ENCODE data around the gene PELI3. TPM values are rescaled to one million over a fixed set of nuclear protein-coding genes. Genes with fewer than 3 reads are reported as not detected.

Gene PELI3
- polyA plus RNA-seq, 3 donors from 2014 or later, result 1.6 to 3.2 (median 1.7) TPM

DNA sequence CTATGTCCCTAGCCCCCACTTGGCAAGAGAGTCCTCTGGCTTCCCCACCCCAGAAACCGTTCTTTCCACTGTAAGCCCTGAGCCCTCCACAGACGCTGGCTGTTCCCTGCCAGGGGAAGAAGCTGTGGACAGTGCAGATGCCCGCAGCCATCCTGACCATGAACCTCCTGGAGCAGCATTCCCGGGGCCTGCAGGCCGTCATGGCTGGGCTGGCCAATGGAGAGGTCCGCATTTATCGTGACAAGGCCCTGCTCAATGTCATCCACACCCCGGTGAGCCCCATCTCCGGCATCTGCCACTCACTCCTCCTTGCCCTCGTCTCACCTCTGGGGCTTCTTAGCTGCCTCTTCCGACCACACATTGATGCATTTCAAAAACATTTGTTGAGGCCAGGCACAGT, 56.9 kb downstream of the PELI3 start:
- DNase-seq, result no peak
- Mint-ChIP-seq H3K36me3 (peaks cover 23 to 46% (median 32%) of the 10 kb centered on the region in 3 donors), H3K27me3 (ENCODE audit: low read depth in 3 of 3) (peaks cover 0 to 2% (median 0%) of the 10 kb centered on the region in 3 donors), H3K27ac (no peak overlapping the region), H3K4me3 (no peak overlapping the region), H3K9me3 (no peaks in the 10 kb centered on the region), H3K4me1 (no peaks in the 10 kb centered on the region)

DNA sequence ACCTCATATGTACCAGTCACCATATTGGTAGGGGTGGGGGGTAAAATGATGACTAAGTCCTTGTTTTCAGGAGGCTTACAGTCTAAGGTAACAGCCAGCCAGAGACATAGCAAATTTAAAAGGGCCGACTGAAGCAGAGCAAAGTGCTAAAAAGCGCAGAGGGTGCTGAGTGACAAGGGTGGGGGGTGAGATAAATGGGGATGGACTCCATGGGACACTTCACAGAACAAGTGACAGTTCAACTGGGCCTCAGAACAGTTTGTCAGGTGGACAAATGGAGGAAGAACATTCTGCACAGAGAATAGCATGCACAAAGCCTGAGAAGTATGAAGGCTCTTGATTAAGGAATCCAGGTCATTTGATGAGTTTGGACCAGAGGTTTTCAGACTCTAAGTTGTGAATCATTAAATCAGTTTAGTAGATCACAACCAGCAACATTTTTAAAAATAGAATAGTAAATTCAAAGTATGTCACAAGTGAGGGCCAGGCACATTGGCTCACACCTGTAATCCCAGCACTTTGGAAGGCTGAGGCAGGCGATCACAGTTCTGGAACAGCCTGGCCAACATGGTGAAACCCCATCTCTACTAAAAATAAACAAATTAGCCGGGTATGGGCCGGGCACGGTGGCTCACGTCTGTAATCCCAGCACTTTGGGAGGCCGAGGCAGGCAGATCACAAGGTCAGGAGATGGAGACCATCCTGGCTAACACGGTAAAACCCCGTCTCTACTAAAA, 57.8 kb downstream of the PELI3 start:
- no peaks in the 10 kb centered on the region for H3K4me1 Mint-ChIP-seq
- H3K9me3 Mint-ChIP-seq, result no peaks in the 10 kb centered on the region
- H3K27ac Mint-ChIP-seq, result peak overlapping the region in 1 of 6 donors; percentile 36
- no peak for DNase-seq
- no peak overlapping the region for H3K4me3 Mint-ChIP-seq
- H3K27me3 Mint-ChIP-seq (ENCODE audit: low read depth in 3 of 3), result peaks cover 0 to 4% (median 3%) of the 10 kb centered on the region in 3 donors
- H3K36me3 Mint-ChIP-seq, result peaks cover 21 to 44% (median 30%) of the 10 kb centered on the region in 3 donors

Other genes starting within 250 kb of the PELI3 start
- 1 to 10 TPM; 1.6 to 7.1 (median 3.9) TPM for gene KLC2, start 209.2 kb upstream of the PELI3 start, polyA plus RNA-seq
- gene RAB1B, start 198.3 kb upstream of the PELI3 start, polyA plus RNA-seq, result 10 to 100 TPM; 22.9 to 33.2 (median 25.8) TPM
- not detected for gene CNIH2, start 188.7 kb upstream of the PELI3 start, polyA plus RNA-seq
- gene YIF1A, start 177.8 kb upstream of the PELI3 start, polyA plus RNA-seq, result 10 to 100 TPM; 55.7 to 85.2 (median 62.1) TPM
- not detected for gene TMEM151A, start 175.0 kb upstream of the PELI3 start, polyA plus RNA-seq
- not detected for gene CD248, start 149.9 kb upstream of the PELI3 start, polyA plus RNA-seq
- gene RIN1, start 130.5 kb upstream of the PELI3 start, polyA plus RNA-seq, result under 1 TPM in 2 of 3 donors, not detected in 1; 0.17 to 0.20 TPM
- gene BRMS1, start 121.8 kb upstream of the PELI3 start, polyA plus RNA-seq, result 10 to 100 TPM; 69.3 to 79.8 (median 76.3) TPM
- 10 to 100 TPM in 1 of 3 donors, 1 to 10 TPM in 2; 7.0 to 11.1 (median 7.4) TPM for gene B4GAT1, start 119.3 kb upstream of the PELI3 start, polyA plus RNA-seq
- under 1 TPM in 2 of 3 donors, not detected in 1; 0.21 to 0.32 TPM for gene SLC29A2, start 95.1 kb upstream of the PELI3 start, polyA plus RNA-seq
- gene NPAS4, start 45.9 kb upstream of the PELI3 start, polyA plus RNA-seq, result not detected
- 100 to 1,000 TPM in 1 of 3 donors, 10 to 100 TPM in 2; 53.6 to 118 (median 88.6) TPM for gene MRPL11, start 28.1 kb upstream of the PELI3 start, polyA plus RNA-seq
- gene DPP3, start 13.5 kb downstream of the PELI3 start, polyA plus RNA-seq, result 10 to 100 TPM; 44.5 to 54.2 (median 47.6) TPM
- 1 to 10 TPM; 5.3 to 8.3 (median 6.2) TPM for gene BBS1, start 43.7 kb downstream of the PELI3 start, polyA plus RNA-seq
- gene ZDHHC24, start 79.1 kb downstream of the PELI3 start, polyA plus RNA-seq, result 10 to 100 TPM; 19.8 to 28.0 (median 24.7) TPM
- under 1 TPM in 1 of 3 donors, not detected in 2; 0.07 TPM for gene ACTN3, start 80.0 kb downstream of the PELI3 start, polyA plus RNA-seq
- 10 to 100 TPM; 24.2 to 56.7 (median 48.8) TPM for gene CTSF, start 101.7 kb downstream of the PELI3 start, polyA plus RNA-seq
- not detected for gene CCDC87, start 126.2 kb downstream of the PELI3 start, polyA plus RNA-seq
- 10 to 100 TPM; 34.3 to 52.8 (median 41.7) TPM for gene CCS, start 126.3 kb downstream of the PELI3 start, polyA plus RNA-seq
- 10 to 100 TPM; 51.7 to 96.6 (median 73.2) TPM for gene RBM14, start 149.7 kb downstream of the PELI3 start, polyA plus RNA-seq
- 100 to 1,000 TPM; 251 to 308 (median 255) TPM for gene RBM4, start 171.8 kb downstream of the PELI3 start, polyA plus RNA-seq
- gene RBM4B, start 211.0 kb downstream of the PELI3 start, polyA plus RNA-seq, result 10 to 100 TPM in 2 of 3 donors, 1 to 10 TPM in 1; 8.6 to 24.6 (median 16.0) TPM